GM12864 (cell line): Measurements from ENCODE around the gene SPATA46.

Source experiments
- DNase-seq: peaks from one replicate; pipeline ENCODE4 v3.0.0-alpha.2; 2011; ENCODE audit warnings: low read depth
- H3K4me3 ChIP-seq: 2 replicates; pipeline ENCODE4 v1.5.1; 2011; ENCODE audit warnings: mild to moderate bottlenecking, low read depth, low read length, control low read depth
- TF ChIP-seq, protein P1 (sequence below): IDR thresholded peaks from 2 replicates; pipeline ENCODE4 v1.5.1; 2011; ENCODE audit warnings: low read depth, mild to moderate bottlenecking, moderate library complexity, low read length, control low read depth, inconsistent platforms; ENCODE audit errors: missing control alignments

SPATA46 gene

DNA sequence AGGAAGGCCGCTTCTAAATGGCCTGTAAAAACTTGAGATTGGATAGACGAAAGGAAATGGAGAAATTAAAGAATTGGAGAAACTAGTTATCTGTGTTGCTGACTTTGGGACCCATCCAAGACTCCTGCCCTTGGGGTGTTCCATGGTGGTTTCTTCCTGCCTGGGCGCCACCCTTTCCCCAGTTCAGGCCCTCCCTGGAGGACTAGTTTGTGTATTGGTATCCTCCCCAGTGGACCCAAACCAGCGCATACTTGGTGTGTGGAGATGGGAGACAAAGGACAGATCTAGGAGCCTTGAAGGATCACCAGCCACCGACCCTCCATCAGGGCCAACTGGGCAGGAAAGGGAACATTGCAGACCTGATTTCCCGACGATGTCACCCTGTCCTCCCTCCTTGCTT is 7.1 kb downstream of the SPATA46 start:
- DNase-seq, result no peak
- no peak overlapping the region for H3K4me3 ChIP-seq
- TF ChIP-seq, protein P1, sequence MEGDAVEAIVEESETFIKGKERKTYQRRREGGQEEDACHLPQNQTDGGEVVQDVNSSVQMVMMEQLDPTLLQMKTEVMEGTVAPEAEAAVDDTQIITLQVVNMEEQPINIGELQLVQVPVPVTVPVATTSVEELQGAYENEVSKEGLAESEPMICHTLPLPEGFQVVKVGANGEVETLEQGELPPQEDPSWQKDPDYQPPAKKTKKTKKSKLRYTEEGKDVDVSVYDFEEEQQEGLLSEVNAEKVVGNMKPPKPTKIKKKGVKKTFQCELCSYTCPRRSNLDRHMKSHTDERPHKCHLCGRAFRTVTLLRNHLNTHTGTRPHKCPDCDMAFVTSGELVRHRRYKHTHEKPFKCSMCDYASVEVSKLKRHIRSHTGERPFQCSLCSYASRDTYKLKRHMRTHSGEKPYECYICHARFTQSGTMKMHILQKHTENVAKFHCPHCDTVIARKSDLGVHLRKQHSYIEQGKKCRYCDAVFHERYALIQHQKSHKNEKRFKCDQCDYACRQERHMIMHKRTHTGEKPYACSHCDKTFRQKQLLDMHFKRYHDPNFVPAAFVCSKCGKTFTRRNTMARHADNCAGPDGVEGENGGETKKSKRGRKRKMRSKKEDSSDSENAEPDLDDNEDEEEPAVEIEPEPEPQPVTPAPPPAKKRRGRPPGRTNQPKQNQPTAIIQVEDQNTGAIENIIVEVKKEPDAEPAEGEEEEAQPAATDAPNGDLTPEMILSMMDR, result no peak

DNA sequence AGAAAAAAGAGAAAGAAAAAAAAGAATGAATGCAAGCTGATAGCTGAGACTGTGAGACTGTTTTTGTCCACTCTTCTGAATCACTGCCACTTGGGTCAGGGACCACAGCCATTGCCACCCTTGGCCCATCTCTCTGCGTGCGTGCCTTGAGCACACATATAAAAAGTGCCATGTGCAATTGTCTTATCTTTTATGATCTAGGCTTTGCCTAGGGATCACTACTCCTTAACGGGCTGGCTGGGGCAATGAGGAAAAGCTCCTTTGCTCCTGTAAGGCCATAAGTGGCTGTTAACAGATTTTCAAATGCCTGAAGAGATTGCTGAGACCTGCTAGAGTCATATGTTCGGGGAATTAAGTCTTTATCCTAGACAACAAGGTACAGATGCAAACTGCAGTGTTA is 8.2 kb downstream of the SPATA46 start:
- TF ChIP-seq, protein P1, result no peak
- H3K4me3 ChIP-seq, result no peak overlapping the region
- no peak for DNase-seq

DNA sequence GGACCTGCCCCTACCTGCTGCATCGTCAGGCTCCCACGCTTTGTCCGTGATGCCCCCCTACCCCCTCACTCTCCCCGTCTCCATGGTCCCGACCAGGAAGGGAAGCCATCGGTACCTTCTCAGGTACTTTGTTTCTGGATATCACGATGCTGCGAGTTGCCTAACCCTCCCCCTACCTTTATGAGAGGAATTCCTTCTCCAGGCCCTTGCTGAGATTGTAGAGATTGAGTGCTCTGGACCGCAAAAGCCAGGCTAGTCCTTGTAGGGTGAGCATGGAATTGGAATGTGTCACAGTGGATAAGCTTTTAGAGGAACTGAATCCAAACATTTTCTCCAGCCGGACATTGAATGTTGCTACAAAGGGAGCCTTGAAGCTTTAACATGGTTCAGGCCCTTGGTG is 8.9 kb downstream of the SPATA46 start:
- no peak for DNase-seq
- TF ChIP-seq, protein P1, result no peak
- H3K4me3 ChIP-seq, result no peak overlapping the region

DNA sequence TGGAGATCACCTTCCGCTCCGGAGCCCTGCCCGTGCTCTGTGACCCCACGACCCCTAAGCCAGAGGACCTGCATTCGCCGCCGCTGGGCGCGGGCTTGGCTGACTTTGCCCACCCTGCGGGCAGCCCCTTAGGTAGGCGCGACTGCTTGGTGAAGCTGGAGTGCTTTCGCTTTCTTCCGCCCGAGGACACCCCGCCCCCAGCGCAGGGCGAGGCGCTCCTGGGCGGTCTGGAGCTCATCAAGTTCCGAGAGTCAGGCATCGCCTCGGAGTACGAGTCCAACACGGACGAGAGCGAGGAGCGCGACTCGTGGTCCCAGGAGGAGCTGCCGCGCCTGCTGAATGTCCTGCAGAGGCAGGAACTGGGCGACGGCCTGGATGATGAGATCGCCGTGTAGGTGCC is 9.6 kb downstream of the SPATA46 start:
- DNase-seq, result no peak
- TF ChIP-seq, protein P1, result no peak
- H3K4me3 ChIP-seq, result no peak overlapping the region

DNA sequence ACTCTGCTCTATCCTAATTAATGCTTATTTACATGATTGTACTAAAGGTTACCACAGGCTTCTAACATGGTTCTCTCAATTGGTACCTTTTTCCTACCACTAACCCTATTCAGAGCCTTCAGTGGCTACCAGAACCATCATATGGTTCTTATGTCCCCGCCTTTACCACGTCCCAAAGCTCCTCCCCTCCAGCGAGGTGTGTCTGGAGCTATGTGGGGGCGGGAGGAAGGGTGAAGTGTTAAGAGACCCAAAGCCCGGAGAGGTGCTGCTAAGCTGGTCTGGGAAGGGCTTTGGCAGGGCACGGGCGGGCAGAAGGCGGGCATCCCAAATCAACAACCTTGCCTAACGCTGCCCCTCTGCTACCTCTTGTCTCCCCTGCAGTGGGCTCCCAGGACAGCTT is 10.0 kb downstream of the SPATA46 start:
- TF ChIP-seq, protein P1, result no peak
- DNase-seq, result no peak
- no peak overlapping the region for H3K4me3 ChIP-seq

DNA sequence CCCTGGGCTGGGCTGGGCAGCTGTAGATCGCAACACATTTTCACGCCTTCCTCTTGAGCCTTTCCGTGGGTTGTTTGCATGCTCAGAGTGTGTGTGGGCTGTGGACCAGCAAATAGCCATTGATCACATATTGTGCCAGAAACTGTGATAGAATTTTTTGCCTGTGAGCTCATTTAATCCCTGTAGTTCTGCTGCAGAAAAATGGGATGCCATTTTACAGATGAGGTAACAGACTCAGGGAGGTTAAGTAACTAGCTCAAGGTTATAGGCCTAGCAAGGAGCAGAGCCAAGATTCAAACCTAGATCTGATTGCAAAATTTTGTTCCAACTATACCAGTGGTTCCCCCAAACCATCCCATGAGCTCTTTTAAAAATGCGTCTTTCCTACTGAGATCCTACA is 10.5 kb downstream of the SPATA46 start:
- TF ChIP-seq, protein P1, result no peak
- no peak overlapping the region for H3K4me3 ChIP-seq
- DNase-seq, result no peak

DNA sequence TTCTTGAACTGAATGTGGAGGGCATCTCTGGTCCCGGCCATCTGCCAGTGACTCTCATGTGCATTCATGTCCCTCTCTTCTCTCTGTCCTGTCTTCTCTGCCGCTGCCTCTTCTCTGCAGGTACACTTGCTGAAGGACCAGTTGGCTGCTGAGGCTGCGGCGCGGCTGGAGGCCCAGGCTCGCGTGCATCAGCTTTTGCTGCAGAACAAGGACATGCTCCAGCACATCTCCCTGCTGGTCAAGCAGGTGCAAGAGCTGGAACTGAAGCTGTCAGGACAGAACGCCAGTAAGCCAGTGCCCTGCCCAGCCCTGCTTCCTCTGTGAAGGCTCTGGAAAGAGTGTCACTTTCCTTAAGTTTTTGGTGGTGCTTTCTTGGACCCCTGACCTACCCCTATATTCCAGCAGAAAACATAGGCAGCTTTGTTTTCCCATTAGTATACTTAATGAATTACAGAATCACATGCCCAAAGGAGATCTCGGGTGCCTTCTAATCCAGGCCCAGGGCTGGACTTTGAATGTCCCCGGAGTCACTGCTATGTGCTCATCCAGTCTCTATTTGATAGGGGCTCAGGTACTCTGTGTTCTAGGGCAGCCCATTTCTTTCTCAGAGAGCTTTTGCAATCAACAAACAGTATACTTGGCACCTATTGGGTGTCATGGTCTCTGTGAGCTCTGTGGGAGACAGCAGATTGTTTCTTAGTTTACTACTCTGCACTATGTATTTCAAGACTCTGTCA is 11.2 kb downstream of the SPATA46 start:
- H3K4me3 ChIP-seq, result no peak overlapping the region
- TF ChIP-seq, protein P1, result no peak
- DNase-seq, result no peak
